MG63 (cell line): ENCODE measurements around the gene TSPO. TPM values are rescaled to one million over a fixed set of nuclear protein-coding genes. Genes with fewer than 3 reads are reported as not detected.

ENCODE experiments used
- DNase-seq: peaks from one replicate; pipeline ENCODE4 v3.0.0-alpha.2; 2020
- H3K27me3 ChIP-seq: fragments of 250-450 bp; sonication (Bioruptor Pico); 2 replicates; pipeline ENCODE4 v1.5.1; 2020; ENCODE audit warnings: mild to moderate bottlenecking, moderate library complexity
- H3K36me3 ChIP-seq: fragments of 250-450 bp; sonication (Bioruptor Pico); 2 replicates; pipeline ENCODE4 v1.5.1; 2020; ENCODE audit warnings: mild to moderate bottlenecking, moderate library complexity
- H3K4me3 ChIP-seq: fragments of 250-450 bp; sonication (Bioruptor Pico); 2 replicates; pipeline ENCODE4 v1.5.1; 2020; ENCODE audit warnings: mild to moderate bottlenecking, moderate library complexity
- H3K9me3 ChIP-seq: fragments of 250-450 bp; sonication (Bioruptor Pico); 2 replicates; pipeline ENCODE4 v1.5.1; 2020; ENCODE audit warnings: mild to moderate bottlenecking, moderate library complexity
- total RNA-seq: library from RNA; depleted of rRNA; stranded (reverse); fragments of >200 nt; shearing (Covaris generic); gene quantifications from 2 replicates; pipeline ENCODE4 v1.2.3, GENCODE V29; 2014; ENCODE audit warnings: low replicate concordance

Gene TSPO
- total RNA-seq, 1 experiment from 2014 or later = 558 TPM

DNA sequence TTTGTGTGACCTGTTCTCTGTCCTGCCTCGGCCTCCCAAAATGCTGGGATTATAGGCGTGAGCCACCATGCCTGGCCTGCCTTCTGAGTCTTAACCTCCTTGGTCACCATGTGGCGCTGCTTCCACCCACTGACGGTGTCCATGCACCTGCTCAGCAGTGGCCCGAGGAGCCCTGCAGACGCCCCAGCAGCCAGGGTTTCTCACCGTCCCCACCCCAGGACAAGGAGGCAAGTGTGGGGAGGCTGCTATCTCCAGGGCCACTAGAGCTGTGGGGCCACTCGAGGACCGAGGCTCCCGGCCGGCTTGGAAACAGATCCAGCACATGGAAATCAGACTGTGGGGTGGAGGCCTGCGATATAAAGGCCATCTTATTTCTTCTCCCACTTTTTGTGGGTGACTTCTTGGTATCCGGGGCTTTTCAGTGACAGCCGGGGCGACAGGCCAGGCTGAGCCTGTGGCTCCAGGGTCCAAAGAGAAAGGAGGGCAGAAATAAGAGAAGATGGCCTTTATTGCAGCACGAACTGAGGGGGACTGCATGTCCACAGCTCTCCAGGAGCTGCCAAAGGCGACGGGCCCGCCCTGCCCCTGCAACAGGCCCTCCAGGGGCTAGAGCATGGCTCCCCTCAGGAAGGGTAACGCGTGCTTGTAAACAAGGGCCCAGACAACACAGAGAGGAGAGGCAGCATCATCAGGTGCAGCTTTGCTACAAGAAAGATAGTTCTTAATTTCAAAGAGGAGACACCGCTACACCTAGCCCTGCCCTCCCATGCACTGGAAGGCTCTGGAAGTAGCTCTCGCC, 15.0 kb downstream of the TSPO start:
- Histone ChIP-seq H3K4me3 (no peak overlapping the region), H3K27me3 (no peaks in the 10 kb centered on the region), H3K36me3 (peaks cover 29% of the 10 kb centered on the region), H3K9me3 (no peaks in the 10 kb centered on the region)
- DNase-seq = no peak

DNA sequence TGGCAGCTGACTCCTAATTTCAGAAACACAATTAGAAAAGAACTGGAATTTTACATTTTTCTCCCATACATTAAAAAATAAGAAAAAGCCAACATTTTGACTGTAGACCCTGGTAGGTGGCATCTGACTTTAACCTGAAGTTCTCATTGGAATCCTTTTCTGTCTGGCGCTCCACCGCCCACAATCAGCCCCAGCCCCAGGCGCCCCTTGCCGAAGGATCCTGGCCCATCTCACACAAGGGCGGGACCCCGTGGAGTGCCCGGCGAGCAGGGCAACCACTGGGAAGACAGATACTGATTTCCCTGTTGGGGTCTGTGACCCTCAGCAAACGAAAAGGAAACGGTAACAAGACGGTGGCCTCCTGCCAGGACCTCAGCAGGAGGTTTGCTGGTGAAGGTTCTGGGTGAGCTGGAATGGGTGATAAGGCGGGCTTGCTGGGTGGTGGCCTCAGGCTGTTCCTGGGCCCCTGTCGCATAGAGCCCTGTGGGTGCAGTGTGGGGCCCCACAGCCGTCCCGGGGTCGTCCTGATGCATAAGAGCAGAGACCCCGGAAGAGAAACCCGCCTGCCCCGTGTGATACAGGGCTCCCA, 15.7 kb downstream of the TSPO start:
- Histone ChIP-seq H3K4me3 (no peak overlapping the region), H3K27me3 (no peaks in the 10 kb centered on the region), H3K36me3 (peaks cover 31% of the 10 kb centered on the region), H3K9me3 (no peaks in the 10 kb centered on the region)
- no peak for DNase-seq

DNA sequence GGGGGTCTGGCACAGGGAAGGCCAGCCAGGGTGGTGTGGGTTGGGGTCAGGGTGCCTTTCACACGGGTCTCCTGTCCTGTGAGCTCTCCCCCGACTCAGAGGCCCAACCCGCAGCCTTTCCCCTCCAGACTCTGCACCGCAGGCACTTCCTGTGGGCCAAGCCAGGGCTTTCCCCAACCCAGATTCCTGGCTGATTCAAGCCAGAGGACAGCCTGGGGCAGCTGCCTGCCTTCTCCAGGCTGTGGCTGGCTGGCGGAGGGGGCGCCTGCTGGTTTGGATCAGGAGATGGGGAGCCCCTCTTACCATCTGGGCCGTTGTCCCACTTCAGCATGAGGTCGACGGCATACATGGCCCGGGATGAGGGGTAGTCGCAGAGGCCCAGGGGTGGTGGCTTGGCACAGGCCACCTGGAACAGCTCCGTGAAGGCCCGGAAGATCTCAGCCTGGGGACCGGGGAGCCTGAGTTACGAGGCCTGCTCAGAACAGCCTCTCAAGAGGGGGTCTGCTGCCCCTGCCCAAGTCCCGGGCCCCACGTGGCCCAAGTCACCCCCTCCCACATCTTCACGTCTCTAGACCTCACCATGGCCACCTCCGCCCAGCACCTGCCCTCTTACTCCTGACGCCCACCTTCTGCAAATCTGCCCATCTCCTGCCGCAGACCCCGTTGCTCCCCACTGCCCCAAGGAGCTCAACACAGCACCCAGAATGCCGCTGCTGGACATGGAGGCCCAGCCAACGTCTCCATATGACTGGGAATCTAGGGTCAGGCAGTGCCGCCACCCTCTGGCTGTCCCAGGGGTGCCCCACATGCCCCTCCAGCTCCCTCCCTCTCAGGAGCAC, 17.3 kb downstream of the TSPO start:
- Histone ChIP-seq H3K9me3 (no peaks in the 10 kb centered on the region), H3K4me3 (no peak overlapping the region), H3K27me3 (no peaks in the 10 kb centered on the region), H3K36me3 (peaks cover 28% of the 10 kb centered on the region)
- DNase-seq = no peak

DNA sequence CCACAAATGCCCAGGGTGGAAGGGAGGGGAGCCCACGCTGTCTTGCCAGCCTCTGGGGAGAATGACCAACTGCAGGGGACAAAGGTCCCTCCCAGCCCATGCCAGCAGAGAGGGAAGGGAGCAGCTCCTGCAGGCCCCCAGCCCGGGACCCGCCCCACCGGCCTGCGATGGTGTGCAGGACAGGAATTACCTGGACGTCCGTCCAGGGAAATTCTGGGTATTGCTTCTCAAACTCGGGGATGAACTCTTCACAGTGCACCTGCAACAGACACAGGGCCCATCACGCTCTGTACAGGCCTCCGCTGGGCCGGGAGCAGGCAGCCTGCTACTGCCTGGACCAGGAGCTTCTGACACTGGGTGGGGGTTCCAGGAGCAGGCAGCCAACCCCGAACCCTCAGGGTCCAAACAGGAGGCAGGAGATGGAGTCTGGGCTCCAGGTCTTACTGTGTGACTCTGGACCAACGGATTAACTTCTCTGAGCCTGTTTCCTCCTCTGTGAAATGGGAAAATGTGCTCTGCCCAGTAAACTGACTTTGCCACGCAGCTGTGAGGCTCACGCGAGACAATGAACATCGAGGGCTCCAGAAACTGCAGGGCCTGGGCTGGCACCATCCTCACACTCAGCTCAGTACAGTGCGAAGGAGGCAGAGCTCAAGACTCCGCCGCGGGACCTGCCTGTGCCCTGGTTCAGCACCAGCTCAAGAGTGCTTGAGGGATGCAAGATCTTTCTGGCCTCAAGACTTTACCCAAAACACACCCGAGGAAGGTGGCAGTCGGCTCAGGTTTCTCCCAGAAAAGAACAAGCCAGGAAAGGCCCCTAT, 18.2 kb downstream of the TSPO start:
- DNase-seq = no peak
- Histone ChIP-seq H3K9me3 (no peaks in the 10 kb centered on the region), H3K27me3 (no peaks in the 10 kb centered on the region), H3K36me3 (peaks cover 28% of the 10 kb centered on the region), H3K4me3 (no peak overlapping the region)

DNA sequence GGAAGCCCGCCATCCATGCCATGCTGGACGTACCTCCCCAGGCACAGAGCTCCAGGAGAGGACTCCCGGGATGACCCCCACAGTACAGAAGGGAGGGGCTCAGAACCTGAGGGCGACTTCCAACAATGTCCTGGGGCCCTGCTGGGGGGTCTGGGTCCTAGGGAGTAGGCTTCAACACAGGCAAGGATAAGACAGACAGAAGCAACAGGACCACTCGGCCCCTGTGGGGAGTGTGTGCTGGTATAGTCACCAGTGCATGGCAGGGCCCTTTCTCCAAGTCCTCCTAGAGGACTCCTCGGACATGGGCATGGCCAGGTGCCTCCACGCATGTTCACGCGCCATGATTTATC, 18.7 kb downstream of the TSPO start:
- Histone ChIP-seq H3K27me3 (no peaks in the 10 kb centered on the region), H3K4me3 (no peak overlapping the region), H3K36me3 (peaks cover 32% of the 10 kb centered on the region), H3K9me3 (no peaks in the 10 kb centered on the region)
- no peak for DNase-seq

DNA sequence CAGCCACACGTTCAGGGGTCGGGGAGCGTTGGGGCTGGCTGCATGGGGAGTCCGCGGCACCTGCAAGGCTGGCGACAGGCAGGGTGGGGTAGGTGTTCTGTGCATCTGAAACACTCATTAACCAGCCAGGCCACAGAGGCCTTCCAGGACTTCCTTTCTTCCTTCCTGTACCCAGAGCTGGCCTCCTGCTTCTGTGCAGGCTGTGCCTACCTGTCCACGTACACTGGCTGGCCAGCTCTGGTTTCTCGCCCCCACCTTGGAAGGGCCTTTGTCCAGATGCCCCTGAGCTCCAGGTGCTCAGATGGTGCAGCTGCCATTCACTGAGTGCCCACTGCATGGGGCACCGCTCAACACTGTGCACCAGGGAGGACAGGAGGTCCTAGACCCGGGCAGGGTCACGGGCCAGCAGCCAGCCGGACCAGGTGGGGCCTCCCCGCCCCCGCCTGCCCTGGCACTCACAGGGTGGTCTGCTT, 19.7 kb downstream of the TSPO start:
- Histone ChIP-seq H3K27me3 (no peaks in the 10 kb centered on the region), H3K36me3 (peaks cover 36% of the 10 kb centered on the region), H3K9me3 (no peaks in the 10 kb centered on the region), H3K4me3 (no peak overlapping the region)
- DNase-seq = no peak

DNA sequence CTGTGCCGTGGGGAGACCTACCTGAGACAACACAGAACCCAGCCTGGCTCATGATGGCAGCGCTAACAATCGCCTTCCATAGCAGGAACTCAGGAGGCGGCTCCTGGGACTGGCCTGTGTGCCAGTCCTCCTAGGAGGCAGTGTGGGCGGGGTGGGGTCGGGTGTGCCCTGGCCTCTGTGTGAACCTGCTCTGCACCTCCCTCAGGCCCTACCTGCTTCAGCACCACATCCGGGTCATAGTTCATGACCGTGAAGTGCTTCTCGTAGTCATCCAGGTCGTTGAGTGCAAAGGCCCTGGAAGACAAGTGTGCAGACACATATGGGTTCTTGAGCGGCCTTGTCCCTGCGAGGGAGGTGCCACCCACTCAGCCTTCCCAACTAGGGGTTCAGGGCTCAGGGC, 20.2 kb downstream of the TSPO start:
- no peaks in the 10 kb centered on the region for H3K27me3 ChIP-seq
- no peak overlapping the region for H3K4me3 ChIP-seq
- DNase-seq = no peak
- no peaks in the 10 kb centered on the region for H3K9me3 ChIP-seq
- peaks cover 36% of the 10 kb centered on the region for H3K36me3 ChIP-seq

DNA sequence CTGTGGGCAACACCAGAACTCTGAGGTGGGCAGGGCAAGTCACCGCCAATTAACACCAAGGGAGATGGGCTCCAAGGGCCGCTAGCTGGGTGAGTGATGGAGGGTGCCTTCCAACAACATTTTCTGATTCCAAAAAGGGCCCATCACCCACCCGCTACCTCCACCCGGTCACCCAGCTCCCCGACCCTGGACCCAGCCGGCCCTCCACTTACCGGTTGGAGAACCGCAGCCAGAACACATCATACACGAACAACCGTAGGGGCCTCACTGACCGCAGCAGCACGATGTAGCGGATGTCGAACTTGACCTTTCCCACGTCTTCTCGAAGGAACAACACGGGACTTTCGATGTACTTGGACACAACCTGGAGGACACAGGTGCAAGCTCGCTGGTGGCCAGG, 20.8 kb downstream of the TSPO start:
- no peak overlapping the region for H3K4me3 ChIP-seq
- no peak for DNase-seq
- no peaks in the 10 kb centered on the region for H3K9me3 ChIP-seq
- no peaks in the 10 kb centered on the region for H3K27me3 ChIP-seq
- H3K36me3 ChIP-seq = peaks cover 34% of the 10 kb centered on the region

DNA sequence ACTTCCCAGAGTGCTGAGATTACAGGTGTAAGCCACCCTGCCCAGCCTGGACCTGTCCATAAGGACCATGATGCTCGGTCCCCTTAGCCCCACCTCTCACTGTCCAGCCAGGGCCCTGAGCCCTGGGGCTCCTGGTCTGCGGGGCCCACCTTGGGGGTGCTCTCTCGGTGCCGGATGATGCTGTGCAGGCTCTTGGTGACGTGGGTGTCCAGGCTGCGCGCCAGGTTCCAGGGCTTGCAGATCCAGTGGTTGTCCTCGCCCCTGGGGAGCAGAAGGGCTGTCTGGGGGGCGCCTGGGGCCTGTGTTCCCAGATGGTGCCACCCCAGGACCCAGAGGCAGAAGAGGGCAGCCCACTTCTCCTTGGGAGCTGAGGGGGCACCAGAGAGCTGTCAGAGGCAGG, 22.2 kb downstream of the TSPO start:
- DNase-seq = no peak
- no peaks in the 10 kb centered on the region for H3K9me3 ChIP-seq
- no peaks in the 10 kb centered on the region for H3K27me3 ChIP-seq
- no peak overlapping the region for H3K4me3 ChIP-seq
- peaks cover 37% of the 10 kb centered on the region for H3K36me3 ChIP-seq

DNA sequence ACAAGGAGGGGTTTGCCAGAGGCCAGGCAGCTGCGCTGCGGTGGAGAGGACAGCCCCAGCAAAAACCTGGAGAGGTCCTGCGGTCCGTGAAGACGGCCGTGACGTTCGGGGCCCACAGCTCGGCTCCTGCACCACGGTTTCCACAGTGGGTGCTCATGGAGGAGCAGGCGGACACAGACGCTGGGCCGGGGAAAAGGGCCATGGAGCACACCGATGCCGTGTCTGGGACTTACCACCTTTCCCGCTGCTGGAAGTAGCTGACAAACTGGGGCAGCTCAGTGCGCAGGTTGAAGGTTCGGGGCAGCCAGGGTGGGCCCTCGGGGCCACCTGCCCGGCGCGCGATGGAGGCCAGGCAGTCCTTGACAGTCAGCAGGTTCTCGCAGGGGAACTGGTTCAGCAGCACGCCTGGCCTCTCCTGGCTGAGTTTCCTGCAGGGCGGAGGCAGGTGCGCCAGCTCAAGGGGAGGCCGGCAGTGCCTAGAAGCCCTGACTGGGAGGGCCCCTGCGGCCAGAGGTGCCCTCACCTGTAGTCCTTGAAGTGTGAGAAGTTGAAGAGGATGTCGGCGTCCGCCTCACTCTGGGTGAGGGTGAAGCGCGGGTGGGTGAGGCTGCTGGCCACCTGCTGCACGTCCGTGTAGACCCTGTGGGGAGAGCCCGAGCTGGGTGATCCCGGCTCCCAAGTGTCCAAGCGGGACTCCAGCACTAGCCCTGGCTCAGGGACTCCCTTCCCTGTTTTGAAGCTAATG, 22.8 kb downstream of the TSPO start:
- no peak for DNase-seq
- Histone ChIP-seq H3K36me3 (peaks cover 41% of the 10 kb centered on the region), H3K4me3 (no peak overlapping the region), H3K9me3 (no peaks in the 10 kb centered on the region), H3K27me3 (no peaks in the 10 kb centered on the region)

DNA sequence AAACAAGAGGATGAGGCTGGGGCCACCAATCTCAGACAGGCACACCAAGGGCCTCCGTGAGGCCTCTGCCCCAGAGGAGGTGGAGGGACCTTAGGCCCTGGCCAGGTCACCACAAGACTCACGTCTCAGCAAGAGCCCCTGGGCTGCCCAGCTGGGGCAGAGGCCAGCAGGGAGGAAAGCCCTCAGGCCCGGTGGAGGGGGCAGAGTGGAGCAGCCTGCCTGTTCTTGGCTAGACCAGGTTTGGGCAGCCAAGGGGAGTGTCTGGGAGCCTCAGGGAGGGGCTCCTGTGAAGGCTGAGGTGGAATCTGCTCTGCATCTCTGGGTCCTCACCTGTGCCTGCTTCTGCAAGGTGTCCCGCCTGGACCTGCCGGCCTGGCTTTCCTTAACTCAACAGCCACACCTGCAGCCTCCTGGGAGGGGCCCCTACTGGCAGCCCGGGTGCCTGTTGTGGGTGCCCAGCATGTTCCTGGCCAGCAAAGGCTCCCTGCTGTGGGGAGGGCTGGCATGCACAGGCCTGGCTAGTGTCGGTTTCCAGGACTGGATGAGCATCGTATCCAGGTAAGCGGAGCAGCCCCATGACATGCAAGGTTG, 23.7 kb downstream of the TSPO start:
- H3K36me3 ChIP-seq = peaks cover 42% of the 10 kb centered on the region
- H3K4me3 ChIP-seq = no peak overlapping the region
- no peak for DNase-seq
- H3K9me3 ChIP-seq = no peaks in the 10 kb centered on the region
- no peaks in the 10 kb centered on the region for H3K27me3 ChIP-seq

DNA sequence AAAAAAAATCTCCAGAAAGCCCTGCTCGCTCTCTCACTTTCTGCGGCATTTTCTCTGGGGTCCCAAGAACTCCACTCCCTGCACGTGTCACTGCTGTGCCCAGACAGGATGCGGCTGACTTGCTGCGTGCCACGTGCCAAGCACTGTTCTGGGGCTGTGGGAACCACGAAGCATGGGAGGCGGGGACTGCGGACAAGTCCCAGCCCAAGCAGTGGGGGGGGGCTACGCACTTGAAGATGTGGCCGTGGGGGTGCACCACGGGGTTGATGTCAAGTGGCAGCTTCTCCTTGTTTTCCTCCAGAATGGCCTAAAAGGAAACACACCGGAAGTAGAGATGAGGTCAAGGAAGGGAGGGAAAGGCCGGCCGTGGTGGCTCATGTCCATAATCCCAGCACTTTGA, 24.7 kb downstream of the TSPO start:
- H3K36me3 ChIP-seq = peaks cover 44% of the 10 kb centered on the region
- no peaks in the 10 kb centered on the region for H3K9me3 ChIP-seq
- no peak overlapping the region for H3K4me3 ChIP-seq
- H3K27me3 ChIP-seq = no peaks in the 10 kb centered on the region
- no peak for DNase-seq

DNA sequence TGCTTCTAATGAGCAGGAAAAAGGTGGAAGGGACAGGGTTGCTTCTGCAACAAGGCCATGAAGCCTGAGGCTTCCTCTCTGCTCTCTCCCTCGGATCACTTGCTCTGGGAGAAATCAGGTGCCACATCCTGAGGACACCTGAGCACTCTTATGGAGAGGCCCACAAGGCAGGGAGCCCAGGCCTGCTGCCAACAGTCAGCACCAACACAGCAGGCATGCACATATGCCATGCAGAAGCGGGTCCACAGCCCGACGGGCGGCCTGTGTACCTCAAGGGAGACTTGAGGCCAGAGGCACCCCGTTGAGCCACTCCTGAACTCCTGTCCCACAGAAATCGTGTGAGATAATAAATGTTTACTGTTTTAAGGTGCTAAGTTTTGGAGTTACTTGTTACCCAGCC, 26.1 kb downstream of the TSPO start:
- H3K36me3 ChIP-seq = peaks cover 48% of the 10 kb centered on the region
- DNase-seq = no peak

DNA sequence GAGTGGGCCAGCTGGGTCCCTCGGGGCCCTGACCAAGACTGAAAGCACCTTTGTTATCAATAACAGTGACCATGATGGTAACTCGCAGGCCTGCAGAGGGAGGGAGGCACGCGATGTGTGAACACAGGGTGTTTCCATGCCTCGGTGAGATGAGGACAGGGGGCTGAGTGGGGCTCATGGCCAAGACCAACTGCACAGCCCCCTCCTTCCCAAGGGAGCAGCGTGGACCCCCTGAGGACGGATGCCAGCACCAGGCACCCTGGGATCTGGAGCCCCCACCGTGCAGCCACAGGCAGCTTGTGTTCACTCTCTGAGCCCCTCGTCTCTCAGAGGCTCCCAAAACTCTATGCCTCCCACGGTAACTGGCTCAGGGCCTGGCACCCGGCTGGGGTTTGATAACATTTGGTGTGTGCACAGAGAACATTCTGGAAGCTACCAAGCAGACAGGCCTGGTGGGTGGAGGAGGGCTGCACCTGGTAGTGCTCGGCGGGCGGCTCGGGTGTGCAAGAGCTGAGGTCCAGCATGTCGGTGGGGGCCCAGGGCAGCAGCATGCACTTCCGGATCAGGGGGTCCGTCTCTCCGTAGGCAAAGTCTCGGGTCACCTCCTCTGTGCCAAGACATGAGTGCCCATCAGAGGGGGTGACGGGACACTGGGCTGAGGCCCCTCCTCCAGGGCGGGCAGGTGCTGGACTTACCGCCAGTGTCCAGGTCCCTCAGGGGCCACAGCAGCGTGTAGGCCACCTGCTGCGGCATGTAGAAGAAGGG, 28.0 kb downstream of the TSPO start:
- Histone ChIP-seq H3K9me3 (no peaks in the 10 kb centered on the region), H3K4me3 (no peak overlapping the region), H3K27me3 (no peaks in the 10 kb centered on the region), H3K36me3 (peaks cover 52% of the 10 kb centered on the region)
- no peak for DNase-seq

More for the DNA sequence above, 26.1 kb downstream of the TSPO start:
- Histone ChIP-seq H3K27me3 (no peaks in the 10 kb centered on the region), H3K9me3 (no peaks in the 10 kb centered on the region), H3K4me3 (no peak overlapping the region)

DNA sequence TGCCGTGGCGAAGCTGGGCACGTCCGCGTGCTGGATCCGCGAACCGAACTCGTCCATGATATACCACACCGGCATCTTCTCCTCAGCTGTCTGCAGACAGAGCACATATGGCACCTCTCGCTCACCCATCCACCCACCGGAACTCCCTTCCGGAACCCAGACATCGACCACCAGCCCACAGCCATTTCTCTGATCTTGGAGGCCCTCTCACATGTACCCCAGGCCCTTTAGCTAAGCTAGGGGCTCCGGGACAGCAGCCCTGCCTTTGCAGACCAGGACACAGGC, 28.5 kb downstream of the TSPO start:
- DNase-seq = no peak
- no peak overlapping the region for H3K4me3 ChIP-seq
- no peaks in the 10 kb centered on the region for H3K27me3 ChIP-seq
- H3K9me3 ChIP-seq = no peaks in the 10 kb centered on the region
- peaks cover 54% of the 10 kb centered on the region for H3K36me3 ChIP-seq
